WERI-Rb-1 (cell line): ENCODE measurements around the gene CYP27B1.

ENCODE experiments used
- DNase-seq: peaks from one replicate; pipeline ENCODE4 v3.0.0-alpha.2; 2020
- H3K27ac ChIP-seq: fragments of 250-450 bp; sonication (Bioruptor Pico); 2 replicates; pipeline ENCODE4 v1.5.1; 2020; ENCODE audit warnings: mild to moderate bottlenecking, moderate library complexity
- H3K27me3 ChIP-seq: fragments of 250-450 bp; sonication (Bioruptor Pico); 2 replicates; pipeline ENCODE4 v1.5.1; 2021; ENCODE audit warnings: mild to moderate bottlenecking, low read depth, moderate library complexity; ENCODE audit not compliant: insufficient read depth, severe bottlenecking
- H3K36me3 ChIP-seq: fragments of 250-450 bp; sonication (Bioruptor Pico); 2 replicates; pipeline ENCODE4 v1.5.1; 2020; ENCODE audit warnings: mild to moderate bottlenecking, moderate library complexity
- H3K4me3 ChIP-seq: 2 replicates; pipeline ENCODE4 v1.5.1; 2011; ENCODE audit warnings: low read depth, mild to moderate bottlenecking, control low read depth, low read length
- H3K9me3 ChIP-seq: fragments of 250-450 bp; sonication (Bioruptor Pico); 2 replicates; pipeline ENCODE4 v1.5.1; 2021; ENCODE audit warnings: mild to moderate bottlenecking, moderate library complexity; ENCODE audit not compliant: severe bottlenecking
- TF ChIP-seq, protein P1 (sequence below): IDR thresholded peaks from 2 replicates; pipeline ENCODE4 v1.5.1; 2011; ENCODE audit warnings: low read depth, mild to moderate bottlenecking, control low read depth, inconsistent platforms, low read length

Gene CYP27B1

DNA sequence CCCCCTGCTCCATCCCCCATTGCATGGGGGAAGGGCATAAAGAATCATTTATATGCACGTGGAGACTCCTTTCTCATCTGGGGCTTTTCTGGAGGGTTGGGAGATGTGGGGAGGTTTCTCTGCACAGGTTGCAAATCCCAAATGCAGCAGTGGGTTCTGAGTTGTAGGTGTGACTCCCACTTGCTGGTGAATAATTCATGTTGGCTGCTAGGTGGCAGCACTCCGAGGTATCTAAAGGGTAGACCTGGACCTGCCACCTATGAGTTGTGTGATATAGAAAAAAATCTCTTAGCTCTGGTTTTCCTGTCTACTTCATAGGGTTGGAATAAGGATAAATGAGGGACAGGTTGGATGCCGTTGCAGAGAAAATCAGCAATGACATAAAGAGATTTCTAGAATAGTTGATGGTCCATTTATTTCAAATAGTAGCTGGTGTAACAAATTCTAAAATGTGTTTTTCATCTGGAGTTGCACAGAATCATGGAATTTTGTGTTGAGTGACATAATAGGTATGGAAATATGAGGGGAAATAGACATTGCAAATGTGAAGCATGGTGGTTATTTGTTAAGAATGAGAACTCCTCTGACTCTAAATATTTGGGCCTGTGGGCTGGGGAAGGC lies 7.4 kb downstream of the CYP27B1 start:
- TF ChIP-seq, protein P1, sequence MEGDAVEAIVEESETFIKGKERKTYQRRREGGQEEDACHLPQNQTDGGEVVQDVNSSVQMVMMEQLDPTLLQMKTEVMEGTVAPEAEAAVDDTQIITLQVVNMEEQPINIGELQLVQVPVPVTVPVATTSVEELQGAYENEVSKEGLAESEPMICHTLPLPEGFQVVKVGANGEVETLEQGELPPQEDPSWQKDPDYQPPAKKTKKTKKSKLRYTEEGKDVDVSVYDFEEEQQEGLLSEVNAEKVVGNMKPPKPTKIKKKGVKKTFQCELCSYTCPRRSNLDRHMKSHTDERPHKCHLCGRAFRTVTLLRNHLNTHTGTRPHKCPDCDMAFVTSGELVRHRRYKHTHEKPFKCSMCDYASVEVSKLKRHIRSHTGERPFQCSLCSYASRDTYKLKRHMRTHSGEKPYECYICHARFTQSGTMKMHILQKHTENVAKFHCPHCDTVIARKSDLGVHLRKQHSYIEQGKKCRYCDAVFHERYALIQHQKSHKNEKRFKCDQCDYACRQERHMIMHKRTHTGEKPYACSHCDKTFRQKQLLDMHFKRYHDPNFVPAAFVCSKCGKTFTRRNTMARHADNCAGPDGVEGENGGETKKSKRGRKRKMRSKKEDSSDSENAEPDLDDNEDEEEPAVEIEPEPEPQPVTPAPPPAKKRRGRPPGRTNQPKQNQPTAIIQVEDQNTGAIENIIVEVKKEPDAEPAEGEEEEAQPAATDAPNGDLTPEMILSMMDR: peak; percentile 71
- Histone ChIP-seq H3K9me3 (no peaks in the 10 kb centered on the region), H3K27me3 (no peaks in the 10 kb centered on the region), H3K36me3 (peaks cover 62% of the 10 kb centered on the region), H3K27ac (no peak overlapping the region), H3K4me3 (no peak overlapping the region)
- peak; percentile 59 for DNase-seq

DNA sequence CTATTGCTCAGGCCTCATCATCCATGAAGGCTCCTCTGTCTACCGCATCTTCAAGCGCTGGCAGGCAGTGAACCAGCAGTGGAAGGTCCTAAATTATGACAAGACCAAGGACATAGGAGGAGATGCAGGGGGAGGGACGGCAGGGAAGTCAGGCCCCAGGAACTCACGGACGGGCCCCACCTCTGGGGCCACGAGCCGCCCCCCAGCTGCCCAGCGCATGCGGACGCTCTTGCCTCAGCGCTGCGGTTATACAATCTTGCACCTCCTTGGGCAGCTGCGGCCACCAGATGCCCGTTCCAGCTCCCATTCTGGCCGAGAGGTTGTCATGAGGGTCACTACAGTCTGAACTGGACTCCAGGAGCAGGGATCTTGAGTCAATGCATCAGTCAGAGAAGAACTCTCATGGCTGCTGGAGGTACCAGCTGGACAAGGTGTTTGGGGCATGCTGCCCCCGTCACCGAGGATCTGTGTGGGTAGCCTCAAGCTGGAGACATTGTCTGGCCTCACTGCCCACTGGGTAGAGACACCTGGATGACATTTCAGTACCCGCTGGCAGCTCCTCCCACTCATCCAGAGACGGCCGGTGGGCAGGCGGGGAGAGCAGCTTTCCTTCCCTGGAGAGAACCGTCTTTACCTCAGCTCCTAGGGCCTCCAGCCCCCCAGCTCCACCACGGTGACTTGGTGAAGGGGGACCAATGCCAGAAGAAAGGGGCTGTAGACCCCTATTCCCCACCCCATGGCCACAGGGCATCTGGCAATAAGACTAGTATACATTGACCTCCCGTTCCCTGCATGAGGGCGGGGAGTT lies 8.1 kb downstream of the CYP27B1 start:
- no peak for DNase-seq
- Histone ChIP-seq H3K27me3 (no peaks in the 10 kb centered on the region), H3K27ac (no peak overlapping the region), H3K9me3 (no peaks in the 10 kb centered on the region), H3K4me3 (no peak overlapping the region), H3K36me3 (peaks cover 55% of the 10 kb centered on the region)
- TF ChIP-seq, protein P1: no peak

DNA sequence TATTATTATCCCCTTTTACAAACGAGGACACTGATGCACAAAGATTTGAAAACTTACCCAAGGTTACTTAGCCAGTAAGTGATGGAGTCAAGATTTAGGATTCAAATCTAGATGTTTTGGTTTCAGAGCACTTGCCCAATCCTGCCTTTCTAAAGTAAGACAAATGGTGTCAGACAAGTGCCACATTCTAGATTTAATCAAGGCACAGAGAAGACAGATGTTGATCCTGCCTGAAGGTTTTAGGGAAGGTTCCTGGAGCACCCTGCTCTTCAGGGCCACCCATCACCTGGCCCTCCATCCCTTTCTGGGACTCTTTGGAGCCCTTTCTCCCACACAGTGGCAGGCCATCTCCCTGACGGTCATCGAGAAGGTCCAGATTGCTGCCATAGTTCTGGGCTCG lies 9.1 kb downstream of the CYP27B1 start:
- TF ChIP-seq, protein P1: no peak
- H3K4me3 ChIP-seq: no peak overlapping the region
- H3K27ac ChIP-seq: no peak overlapping the region
- DNase-seq: no peak
- H3K9me3 ChIP-seq: no peaks in the 10 kb centered on the region
- H3K27me3 ChIP-seq: no peaks in the 10 kb centered on the region
- peaks cover 45% of the 10 kb centered on the region for H3K36me3 ChIP-seq

DNA sequence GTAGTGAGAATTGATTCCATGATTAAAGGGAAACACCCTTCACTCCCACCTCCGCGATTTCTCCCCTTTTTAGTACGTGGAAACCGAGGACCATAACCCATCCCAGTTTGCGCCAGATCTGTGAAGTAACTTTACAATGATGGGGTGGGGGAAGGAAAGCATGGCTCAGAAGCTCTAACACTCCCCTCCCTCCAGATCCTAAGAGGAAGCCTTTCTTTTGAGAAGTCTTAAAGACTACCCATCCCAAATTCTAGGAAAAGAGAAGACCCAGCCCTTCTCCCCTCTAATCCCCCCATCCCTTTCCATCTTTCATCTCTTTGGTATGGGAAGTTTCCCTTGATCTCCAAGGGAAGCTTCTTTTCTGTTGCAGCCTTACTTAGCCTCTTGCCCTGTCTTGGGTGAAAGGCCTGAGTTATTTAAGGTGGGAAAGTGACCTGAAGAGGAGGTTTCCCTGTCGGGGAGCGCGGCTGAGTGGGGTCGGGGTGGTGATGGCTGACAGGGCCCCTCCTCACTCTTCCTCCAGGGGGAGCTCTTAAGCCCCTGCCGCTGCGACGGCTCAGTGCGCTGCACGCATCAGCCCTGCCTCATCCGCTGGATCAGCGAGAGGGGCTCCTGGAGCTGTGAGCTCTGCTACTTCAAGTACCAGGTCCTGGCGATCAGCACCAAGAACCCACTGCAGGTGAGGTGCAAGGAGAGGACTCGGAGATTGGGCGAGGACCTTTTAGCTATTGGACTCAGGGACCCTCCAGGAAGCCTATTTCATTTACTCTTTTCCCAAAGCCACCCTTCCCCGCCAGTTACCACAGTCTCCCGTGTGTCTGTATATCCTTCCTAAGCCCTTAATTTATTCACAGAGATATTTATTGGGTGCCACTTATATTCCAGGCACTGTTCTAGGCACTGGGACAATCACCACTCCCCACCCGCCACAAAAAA lies 10.2 kb downstream of the CYP27B1 start:
- H3K4me3 ChIP-seq: peak overlapping the region; percentile 79
- peaks cover 41% of the 10 kb centered on the region for H3K36me3 ChIP-seq
- peak; percentile 79 for DNase-seq
- TF ChIP-seq, protein P1: peak; percentile 96
- H3K9me3 ChIP-seq: no peaks in the 10 kb centered on the region
- H3K27me3 ChIP-seq: no peaks in the 10 kb centered on the region
- H3K27ac ChIP-seq: no peak overlapping the region

DNA sequence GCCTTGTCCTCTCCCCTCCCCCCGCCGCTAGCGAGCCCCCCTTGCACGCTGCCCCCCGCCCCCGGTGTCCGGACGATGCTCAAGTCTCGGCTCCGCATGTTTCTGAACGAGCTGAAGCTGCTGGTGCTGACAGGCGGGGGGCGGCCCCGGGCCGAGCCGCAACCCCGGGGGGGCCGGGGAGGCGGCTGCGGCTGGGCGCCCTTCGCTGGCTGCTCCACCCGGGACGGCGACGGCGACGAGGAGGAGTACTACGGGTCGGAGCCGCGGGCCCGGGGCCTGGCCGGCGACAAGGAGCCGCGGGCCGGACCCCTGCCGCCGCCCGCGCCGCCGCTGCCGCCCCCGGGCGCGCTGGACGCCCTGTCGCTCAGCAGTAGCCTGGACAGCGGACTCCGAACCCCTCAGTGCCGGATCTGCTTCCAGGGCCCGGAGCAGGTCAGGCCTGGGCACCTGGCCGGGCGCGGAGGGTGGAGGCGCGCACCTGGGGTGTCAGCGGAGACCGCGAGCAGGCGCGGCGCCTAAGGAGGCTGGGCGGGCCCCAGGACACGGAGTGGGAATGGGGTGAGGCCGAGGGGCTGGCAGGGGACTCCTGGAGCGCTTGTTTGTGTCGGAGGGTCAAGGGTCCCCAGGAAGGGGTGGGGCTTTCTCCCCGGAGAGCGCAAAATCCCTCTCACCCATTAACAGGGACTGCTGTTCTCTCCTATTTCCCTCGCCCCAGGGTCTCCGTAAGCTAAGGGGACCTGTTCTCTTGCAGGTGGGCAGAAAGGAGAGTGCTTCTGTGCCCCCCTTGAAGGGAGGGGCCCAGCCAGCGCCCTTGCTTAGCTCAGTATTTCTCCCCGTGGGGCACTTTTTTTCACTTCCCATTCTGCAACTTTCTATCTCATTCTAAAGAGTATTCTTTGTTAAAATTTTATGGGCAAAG lies 11.2 kb downstream of the CYP27B1 start:
- no peaks in the 10 kb centered on the region for H3K9me3 ChIP-seq
- peak overlapping the region; percentile 55 for H3K27ac ChIP-seq
- no peaks in the 10 kb centered on the region for H3K27me3 ChIP-seq
- peaks cover 39% of the 10 kb centered on the region for H3K36me3 ChIP-seq
- TF ChIP-seq, protein P1: no peak
- peak overlapping the region; percentile 79 for H3K4me3 ChIP-seq
- no peak for DNase-seq
